LNCAP (cell line): Measurements from ENCODE around the gene TES.

ENCODE experiments used
- CTCF ChIP-seq: fragments of 450-650 bp; IDR thresholded peaks from 2 replicates; pipeline ENCODE4 v1.5.1; 2017; ENCODE audit warnings: mild to moderate bottlenecking

Gene TES

GRCh38 chr7:116271161-116271913, 61.0 kb downstream of the TES start:
- TF ChIP-seq CTCF, result no peak

GRCh38 chr7:116271963-116272886, 61.9 kb downstream of the TES start:
- TF ChIP-seq CTCF, result no peak

- TF ChIP-seq CTCF, result no peak
Measured at GRCh38 chr7:116273283-116273917, 63.1 kb downstream of the TES start.

GRCh38 chr7:116273918-116274301, 63.6 kb downstream of the TES start:
- no peak for TF ChIP-seq CTCF

- TF ChIP-seq CTCF, result no peak
Measured at GRCh38 chr7:116277070-116277469, 66.7 kb downstream of the TES start.

GRCh38 chr7:116279217-116279616, 68.9 kb downstream of the TES start:
- TF ChIP-seq CTCF, result no peak

- no peak for TF ChIP-seq CTCF
Measured at GRCh38 chr7:116280803-116281202, 70.5 kb downstream of the TES start.
